ENCODE data around the gene SHQ1.

DNA sequence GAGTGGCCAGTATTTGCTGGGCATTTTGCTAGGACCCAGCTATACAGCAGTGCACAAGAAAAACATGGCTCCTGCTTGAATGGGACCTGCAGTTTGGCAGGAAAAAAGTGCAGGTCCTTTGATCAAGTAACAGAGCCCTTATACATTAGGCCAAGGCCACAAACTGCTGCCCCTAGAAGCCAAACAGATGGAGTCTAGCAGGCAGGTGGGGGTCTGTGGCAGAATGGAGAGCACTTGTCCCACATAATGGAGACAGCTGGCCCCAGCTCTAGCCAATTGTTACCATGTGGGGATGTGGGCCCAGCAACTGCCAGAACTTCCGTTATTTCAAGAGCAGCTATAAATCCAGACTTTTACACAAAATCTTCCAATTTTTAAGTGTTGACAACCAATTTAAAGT, 79.3 kb downstream of the SHQ1 start:
- TF ChIP-seq, protein P1, sequence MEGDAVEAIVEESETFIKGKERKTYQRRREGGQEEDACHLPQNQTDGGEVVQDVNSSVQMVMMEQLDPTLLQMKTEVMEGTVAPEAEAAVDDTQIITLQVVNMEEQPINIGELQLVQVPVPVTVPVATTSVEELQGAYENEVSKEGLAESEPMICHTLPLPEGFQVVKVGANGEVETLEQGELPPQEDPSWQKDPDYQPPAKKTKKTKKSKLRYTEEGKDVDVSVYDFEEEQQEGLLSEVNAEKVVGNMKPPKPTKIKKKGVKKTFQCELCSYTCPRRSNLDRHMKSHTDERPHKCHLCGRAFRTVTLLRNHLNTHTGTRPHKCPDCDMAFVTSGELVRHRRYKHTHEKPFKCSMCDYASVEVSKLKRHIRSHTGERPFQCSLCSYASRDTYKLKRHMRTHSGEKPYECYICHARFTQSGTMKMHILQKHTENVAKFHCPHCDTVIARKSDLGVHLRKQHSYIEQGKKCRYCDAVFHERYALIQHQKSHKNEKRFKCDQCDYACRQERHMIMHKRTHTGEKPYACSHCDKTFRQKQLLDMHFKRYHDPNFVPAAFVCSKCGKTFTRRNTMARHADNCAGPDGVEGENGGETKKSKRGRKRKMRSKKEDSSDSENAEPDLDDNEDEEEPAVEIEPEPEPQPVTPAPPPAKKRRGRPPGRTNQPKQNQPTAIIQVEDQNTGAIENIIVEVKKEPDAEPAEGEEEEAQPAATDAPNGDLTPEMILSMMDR (IDR thresholded peaks at IDR 0.05; ENCODE audit: insufficient read depth, low read length), result no peak
- TF ChIP-seq REST (IDR thresholded peaks at IDR 0.05; ENCODE audit: insufficient replicate concordance, low read depth) (no peak), POLR2AphosphoS5 (IDR thresholded peaks at IDR 0.05; ENCODE audit: low read depth) (no peak)
